GM04504 (cell line): ENCODE data around the gene ANTXR1.

Experiments used
- DNase-seq: peaks from one replicate; pipeline ENCODE4 v3.0.0-alpha.2; 2012; ENCODE audit warnings: low read depth

The ANTXR1 gene

DNA sequence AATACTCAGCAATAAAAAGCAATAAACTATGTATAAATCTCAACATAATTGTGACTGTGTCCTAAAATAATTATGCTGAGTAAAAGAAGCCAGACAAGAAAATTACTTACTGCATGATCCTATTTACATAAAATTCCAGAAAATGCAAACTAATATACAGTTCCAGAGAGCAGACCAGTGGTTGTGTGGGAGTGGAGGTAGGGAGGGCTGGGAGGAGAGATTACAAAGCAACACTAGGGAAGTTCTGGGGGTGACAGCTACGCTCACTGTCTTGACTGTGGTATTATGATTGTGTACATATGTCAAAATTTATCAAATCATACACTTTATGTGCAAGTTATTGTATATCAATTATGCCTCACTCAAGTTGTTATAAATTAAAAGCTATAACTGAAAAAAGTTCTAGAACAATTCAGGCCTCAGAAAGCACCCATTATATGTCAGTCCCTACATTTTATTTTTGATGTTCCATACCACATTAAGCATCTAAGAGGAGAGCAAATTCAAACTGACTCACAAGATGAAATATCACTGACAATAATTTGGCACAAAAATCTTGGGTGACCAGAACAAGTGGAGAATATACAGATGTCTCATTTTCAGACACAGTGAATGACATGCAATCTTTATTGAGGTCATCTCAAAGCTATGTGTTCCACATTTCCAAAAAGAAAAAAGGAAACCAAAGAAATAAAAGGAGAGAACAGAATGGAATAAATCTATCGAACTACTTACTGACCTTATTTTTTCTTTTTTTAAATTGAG is 85.1 kb downstream of the ANTXR1 start:
- no peak for DNase-seq

DNA sequence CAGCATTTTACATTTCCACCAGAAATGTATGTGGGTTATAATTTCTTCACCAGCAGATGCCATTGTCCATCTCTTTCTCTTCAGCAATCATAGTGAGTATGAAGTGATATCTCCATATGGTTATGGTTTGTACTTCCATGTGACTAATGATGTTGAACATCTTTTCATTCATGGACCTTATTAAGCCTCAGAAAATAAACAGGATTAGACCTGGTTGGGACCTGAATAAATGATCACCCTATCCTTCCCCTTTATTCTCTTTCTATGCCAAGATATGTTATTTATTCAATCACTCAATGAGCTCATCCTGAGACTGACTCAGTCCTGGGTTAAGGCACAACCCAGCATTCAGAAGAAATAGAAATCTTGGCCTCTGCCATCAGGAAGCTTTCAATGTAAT is 86.6 kb downstream of the ANTXR1 start:
- DNase-seq, result no peak

DNA sequence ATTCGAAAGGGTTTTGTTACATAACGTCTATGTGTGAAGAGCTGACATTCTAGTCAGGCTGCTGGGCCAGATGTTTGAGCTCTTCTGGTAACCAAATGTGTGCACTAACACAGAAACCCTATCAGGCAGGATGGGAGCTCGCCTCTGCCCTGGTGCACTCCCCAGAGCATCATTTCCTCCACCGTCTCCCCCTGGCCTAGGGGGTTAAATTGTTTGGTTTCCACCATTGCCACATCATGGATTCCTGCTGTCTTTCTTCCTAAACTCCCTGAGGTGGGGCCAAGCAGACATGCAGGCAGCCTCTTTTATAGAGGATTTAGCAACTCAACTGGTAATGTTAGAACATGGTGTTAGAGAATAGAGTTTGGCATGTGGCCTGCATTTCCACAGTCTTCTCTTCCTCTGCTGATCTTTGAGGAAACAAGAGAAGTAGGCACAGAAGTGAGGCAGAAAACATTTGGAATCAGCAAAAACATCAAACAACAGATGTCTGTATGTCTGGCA is 87.3 kb downstream of the ANTXR1 start:
- DNase-seq, result no peak

DNA sequence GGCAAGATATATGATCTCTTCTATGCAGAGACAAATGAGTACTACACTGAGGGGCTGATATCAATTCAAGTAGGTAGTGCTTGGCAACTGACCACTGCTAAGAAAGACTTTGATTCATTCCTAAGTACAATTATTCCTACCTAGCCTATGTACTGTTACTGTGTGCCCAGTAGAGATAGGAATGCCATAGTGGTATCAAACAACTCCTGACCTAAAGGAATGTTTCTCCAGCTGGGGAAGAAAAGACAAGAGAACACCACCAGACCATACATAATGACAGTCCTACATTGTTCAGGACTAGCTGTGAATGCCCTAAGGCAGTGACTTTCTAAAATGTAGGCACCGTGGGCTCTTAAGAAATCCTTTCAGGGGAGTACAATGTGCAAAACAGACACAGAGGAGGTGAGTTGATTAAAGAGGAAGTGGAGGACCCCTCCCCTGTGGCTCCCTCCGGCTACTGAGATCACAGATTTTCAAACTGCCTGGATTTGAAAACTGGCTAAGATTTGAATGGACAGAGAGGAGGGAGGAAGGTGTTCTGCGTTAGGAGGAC is 89.1 kb downstream of the ANTXR1 start:
- DNase-seq, result no peak

DNA sequence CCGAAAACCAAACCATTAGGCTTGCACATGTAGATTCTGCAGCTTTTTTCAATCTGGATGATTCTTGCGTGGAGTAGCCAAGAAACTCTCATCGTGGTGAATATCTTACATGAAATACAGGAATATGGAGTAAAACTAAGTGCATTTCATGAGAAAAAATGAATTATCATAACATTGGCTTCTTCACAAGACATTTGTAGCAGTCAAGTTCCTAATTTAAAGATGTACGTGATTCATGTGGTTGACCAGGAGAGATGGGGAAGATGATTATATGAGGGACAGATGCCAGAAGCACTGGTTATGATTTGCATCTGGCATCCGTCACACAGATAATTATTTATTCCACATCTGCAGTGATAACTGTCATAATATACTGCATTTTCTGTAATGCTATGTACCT is 90.4 kb downstream of the ANTXR1 start:
- DNase-seq, result no peak

DNA sequence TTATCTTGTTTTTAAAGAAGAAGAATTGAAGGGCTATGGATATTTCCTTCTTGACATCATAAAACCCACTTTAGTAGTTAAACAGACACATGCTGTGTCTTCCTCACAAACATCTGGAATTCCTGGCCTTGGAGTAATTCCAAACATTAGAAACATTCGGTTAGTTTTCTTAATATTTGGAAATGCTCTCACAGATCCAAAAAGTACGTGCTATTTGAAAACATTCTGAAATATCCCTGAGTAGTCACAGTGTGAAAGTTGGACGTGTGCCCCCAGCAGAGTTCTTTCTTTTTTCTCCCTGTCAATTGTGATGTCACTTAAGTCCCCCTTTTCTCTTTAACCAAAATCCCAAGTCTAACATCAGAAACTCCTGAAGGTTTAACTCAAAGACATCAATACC is 91.3 kb downstream of the ANTXR1 start:
- no peak for DNase-seq

DNA sequence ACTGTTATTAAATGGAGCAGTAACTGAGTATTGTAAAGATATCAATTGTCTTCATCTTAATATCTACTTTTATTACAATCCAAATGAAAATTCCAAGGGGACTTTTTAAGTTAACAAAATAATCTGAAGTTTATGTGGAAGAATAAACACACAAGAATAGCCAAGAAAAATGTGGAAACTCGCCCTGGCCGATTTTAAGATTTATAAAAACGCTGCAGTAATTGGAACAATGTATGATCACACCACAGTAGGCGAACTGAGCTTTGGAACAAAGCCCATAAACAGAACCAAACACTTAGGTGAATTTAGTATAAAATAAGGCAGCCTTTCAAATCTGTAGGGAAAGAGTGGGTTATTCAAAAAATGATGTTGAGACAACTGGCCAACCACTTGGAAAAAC is 96.3 kb downstream of the ANTXR1 start:
- DNase-seq, result no peak

DNA sequence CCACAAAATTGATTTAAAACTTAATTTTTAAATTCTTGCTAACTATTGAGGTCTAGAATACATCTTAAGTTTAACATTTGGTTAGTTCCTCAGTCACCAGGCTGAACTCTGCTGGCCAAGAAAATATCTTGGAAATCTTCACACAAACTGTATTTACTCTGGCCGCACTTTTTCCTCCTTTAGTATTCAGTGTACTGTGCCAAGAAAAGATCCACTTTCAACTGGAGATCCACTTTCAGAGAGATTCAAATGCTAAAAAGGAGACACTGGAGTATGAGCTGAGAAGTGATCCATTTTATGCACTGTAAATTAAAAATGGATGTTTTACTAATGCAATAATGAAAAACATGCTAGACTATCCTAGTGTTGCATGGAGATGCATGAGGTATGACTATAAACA is 98.1 kb downstream of the ANTXR1 start:
- DNase-seq, result no peak

DNA sequence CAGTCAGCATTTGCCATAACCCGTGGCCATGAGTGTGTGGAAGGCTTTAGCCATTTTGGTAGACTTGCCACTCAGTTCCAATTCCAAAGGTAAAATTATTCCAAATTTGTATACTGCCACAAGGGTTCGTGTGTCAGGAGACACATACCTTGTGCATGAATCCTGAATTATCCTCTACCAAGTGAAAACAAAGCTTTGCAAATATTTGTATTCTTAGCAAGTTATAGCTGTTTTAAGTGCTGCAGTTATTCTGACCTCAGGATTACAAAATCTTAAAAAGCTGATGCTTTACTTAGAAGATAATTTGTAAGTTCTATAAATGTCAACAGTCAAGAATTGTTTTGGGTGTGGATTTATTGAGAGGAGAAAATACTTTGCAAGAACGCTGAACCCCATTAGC is 100.6 kb downstream of the ANTXR1 start:
- DNase-seq, result no peak

DNA sequence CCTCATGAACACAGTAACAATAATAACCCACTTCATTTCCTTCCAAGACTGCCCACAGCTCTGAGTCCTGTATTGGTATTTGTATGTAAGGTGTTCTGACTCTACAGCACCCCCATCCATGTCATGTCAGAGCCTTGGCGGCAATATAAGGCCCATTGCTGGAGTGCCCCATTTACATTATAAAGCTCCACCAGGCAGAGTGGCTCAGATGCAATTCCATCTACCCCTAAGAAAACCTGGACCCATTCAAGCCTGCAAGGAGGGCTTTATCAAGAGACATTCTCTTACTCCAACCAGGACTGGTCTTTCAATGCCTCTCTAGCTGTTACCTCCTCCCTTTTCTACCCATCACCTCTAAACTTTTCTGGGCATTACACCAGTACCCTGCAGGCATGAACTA is 101.6 kb downstream of the ANTXR1 start:
- DNase-seq, result no peak

DNA sequence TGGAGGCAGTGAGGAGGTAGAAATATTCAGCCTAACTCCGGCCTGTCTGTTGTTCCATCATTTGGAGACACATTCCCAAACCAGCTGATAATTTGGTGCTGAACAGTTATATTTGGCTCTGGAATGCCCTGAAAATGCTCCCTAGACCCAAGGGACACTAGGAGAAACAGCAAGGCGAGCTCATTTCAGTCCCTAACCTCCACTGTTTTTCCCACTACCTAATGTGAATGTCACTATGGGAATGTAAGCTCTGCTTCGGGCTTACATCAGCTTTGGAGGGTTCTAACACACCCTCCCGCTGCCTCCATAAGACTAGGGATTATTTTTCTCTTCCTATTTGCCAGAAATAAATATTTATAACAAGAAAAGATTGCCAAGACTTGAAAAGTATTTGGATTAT is 103.5 kb downstream of the ANTXR1 start:
- DNase-seq, result no peak

DNA sequence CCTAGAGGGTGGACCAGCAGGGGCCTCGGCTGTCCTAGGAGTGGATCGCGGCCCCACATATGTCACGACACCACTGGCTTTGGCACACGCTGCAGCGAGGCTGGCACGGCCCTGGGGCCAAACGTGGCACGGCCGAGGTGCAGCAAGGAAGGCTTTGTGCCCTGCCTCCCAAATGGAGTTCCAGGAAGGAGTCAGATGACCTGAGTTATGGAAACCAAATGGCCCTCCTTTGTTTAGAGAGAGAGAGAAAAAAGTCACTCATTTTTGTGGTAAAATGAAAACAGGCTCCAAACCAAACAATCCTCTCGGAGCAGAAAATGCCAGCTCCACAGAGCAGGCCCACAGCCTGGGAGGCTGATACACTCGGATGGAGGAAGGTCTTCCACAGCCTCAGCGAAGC is 105.6 kb downstream of the ANTXR1 start:
- peak; percentile 23 for DNase-seq

DNA sequence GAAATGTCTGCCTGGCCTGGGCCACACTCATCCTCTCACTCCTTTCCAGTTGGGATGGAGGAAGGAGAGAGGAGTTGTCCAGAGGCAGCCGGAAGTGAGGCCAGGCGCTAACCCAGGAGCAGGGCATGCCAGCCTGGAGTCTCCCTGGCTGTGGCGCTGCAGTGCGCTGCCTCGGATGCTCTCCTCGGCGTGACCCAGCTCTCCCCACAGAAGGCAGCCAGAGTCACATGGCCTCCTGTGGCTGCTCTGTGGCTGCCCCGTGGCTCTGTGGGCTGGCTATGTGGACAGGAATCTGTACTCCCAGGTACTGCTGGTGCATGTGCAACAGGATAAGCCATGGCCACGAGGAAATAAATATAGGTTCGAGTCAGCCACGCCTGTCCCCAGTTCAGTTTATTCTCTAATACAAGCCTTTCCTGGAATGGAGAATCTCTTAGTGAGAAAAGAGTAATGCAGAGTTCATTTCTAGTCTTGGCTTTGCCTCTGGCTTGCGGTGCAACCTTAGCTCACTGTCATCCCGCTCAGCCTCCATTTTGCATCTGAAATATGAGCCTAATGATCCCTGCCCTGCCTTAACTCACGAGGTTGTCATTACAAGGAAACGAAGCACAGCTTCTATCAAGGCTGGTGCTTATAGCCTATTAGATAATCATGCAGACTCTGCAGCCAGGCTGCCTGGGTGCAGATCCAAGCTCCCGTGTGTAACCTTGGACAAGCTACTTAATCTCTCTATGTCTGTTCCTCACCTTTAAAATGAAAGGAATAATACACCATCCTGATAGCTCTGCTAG is 106.3 kb downstream of the ANTXR1 start:
- no peak for DNase-seq

DNA sequence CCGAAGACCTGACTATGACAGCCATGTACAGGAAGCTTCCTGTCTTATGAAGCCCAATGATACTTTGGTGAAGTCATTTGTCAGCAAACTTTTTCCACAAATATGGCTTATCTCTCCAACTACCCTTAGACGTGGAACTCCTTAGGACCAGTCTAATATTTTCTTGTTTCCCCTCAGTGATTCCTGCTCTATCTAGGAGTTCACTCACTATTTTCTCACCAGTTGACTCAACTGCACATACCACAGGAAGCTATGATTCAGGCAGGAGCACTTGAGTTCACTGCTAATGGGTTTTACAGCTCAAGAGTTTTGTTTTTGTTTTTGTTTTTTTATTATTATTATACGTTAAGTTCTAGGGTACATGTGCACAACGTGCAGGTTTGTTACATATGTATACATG is 109.3 kb downstream of the ANTXR1 start:
- DNase-seq, result peak; percentile 30

DNA sequence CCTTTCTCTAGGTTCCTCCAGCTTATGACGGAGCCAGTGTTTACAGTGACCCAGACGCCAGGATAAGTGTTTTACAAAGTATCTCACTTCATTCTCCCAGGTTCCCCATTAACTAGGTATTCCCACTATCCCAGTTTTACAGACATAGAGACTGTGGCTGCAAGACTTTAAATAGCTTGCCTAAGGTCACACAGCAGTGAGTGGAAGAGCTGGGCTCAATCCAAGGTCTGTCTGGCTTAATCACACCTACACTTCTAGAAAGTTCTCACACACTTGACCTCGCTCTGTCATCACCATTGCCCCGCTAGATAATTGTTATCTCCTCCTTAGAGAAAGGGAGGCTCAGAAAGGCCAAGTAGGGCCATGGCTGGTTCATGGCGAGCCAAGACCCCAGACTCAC is 110.2 kb downstream of the ANTXR1 start:
- no peak for DNase-seq

DNA sequence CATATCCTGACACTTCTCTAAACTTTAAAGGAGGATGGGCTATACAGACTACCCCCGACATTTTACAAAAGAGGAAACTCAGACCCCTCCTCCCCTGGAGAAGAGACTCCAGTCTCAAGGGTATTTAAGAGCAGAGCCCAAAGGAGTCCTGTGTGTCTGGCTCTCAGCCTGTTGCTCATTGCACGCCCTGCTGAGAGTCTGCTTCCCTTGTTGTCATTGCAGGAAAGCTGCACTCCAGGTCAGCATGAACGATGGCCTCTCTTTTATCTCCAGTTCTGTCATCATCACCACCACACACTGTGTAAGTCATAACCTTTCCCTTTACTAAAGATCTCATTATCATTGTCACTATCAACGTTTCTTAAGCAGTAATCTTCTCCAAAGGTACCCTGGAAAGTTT is 111.4 kb downstream of the ANTXR1 start:
- DNase-seq, result no peak

DNA sequence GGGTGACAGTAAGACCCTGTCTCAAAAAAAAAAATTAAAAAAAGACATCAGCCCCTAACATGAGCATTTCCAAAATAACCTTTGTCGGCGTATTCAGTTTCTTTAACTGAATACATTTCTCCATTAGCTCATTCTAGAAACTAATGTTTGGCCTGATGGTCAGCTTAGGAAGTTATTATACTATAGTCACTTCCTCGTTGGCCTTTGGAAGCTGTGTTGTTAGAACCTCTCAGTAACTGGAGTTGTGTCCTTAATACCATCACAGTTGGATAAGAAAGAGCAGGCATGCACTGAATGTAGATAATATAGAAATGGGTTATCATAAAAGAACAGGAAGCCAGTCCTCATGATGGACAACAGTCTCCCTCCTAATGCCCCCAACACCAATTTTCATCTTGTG is 112.8 kb downstream of the ANTXR1 start:
- DNase-seq, result no peak

DNA sequence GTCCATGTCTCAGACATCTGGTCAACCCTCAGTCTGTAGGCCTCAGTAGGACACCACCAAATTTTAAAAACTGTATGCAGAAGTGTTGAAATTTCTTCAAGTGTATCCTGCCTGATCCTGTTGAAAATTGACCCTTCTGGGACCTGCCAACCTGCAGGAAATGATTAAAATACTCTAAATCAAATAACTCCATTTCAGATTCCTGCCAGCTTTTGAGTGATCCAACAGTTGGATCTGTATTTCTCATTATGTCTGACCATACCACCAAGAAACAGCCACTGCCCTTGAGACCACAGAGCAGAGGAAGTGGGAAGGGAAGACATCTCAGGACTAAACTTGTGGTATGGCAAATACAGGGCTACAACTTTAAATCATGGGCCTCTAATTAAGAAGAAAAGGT is 113.4 kb downstream of the ANTXR1 start:
- no peak for DNase-seq

DNA sequence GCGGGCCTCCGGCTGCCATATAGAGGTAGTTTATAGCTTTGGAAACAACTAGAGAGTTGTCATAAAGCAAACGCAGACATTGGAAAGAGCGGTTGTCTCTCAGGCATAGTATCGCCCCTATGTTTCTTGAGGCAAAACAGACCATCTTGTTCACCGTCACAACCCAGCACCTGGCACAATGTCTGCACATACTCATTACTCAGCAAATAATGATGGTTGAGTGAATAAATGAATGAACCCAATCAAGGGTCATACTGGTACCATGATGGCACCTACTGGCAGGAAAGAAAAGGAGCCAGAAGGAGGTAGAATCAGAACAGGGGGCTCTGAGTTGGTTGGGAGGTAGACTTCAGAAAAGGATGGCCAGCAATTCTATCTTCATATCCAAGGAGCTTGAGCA is 118.5 kb downstream of the ANTXR1 start:
- DNase-seq, result no peak

DNA sequence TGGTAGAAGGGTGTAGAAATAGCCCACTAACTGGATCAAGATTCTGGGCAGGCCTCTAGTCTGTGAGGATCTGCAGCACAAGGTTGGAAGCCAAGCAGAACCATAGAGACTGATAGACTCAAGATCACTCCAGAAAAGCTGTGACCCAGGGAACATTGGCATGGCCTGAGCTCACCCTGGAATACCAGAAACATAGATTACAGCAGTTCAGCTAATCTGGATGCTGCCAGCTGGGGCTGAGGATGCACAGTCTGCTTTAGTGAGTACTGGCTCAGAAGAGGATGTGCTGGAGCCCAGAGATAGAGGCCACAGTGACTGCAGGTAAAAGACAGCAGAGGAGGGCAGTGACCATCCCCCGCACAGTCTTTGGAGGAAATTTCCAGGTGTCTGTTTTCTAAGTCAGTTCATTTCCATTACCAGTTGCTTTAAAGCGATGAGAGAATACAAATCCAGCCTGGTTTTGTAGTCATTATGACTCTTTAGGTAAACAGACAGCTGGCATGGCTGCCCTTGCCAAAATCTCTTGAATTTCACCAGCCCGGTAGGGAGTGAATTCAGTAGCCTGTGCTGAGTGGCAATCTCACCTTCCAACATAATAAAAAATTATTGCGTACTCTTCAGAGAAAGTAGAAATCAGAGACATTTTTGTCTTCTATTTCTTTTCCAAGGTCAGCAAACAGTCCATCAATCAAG is 119.2 kb downstream of the ANTXR1 start:
- DNase-seq, result no peak

DNA sequence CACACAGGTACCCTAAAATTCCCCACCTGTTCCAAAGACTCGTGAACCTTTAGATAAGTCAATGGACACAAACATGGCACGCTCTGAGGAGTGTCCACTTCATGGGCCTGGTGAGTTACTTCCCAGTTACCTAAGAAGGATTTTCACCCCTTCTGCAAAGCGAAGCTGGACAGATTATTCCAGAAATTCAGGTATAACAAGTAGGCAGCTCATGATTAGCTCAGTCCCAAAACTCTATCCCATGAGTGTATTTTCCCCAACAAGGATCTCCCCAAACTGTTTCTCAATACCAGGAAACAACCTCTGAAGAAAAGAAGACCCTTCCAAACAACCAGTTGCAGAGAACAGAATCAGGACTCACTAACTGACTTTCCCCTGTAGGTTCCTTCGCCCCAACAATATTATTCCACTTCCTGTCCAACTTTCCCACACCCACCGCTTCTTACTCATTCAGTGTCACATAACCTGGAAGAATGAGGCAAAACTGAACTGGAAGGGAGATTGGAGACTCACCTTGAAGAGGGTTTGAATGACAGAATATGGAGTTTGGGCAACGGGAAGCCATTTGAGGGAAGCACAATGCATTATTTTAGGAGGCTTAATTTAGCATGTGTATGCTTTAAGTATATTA is 120.1 kb downstream of the ANTXR1 start:
- DNase-seq, result no peak

DNA sequence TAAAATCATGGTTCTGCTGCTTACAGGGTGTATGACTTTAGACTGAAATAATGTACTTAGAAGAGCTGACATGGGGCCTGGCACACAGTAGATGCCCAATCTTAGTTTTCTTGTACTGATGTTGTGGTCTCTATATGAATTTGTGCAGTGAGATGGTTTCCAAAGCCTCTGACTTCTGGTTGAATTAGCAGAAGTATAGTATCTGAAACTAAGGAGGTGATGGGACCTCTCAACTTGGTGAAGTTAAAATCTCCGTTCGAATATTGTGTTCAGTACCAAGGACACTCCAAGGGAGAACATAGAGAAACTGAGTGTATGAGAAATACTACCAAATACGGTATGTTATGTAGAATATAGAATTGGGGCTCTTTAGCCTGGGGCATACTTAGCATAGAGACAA is 120.9 kb downstream of the ANTXR1 start:
- no peak for DNase-seq
